Endometrial microvascular endothelial cells (primary cell): ENCODE measurements around the gene BRSK2. TPM values are rescaled to one million over a fixed set of nuclear protein-coding genes. Genes with fewer than 3 reads are reported as not detected.
"Not testable (repeated sequence)": the region's sequence is repeated elsewhere in the genome, so short reads cannot be mapped to it uniquely, and the experiment has no call there.

Source experiments
- in situ Hi-C: cut with HindIII; loops from 2 replicates; pipeline ENCODE4 v1.10.0; 2017; ENCODE audit warnings: low sequenced_read_pairs, low pct_unique_long_range_greater_than_20kb; ENCODE audit errors: inconsistent ontology term
- total RNA-seq: library from RNA; depleted of rRNA; stranded (reverse); fragments of >200 nt; gene quantifications from one replicate; pipeline ENCODE4 v1.2.3, GENCODE V29; 2015; ENCODE audit errors: inconsistent ontology term

BRSK2 gene
- total RNA-seq, 1 donor from 2014 or later: not detected

DNA sequence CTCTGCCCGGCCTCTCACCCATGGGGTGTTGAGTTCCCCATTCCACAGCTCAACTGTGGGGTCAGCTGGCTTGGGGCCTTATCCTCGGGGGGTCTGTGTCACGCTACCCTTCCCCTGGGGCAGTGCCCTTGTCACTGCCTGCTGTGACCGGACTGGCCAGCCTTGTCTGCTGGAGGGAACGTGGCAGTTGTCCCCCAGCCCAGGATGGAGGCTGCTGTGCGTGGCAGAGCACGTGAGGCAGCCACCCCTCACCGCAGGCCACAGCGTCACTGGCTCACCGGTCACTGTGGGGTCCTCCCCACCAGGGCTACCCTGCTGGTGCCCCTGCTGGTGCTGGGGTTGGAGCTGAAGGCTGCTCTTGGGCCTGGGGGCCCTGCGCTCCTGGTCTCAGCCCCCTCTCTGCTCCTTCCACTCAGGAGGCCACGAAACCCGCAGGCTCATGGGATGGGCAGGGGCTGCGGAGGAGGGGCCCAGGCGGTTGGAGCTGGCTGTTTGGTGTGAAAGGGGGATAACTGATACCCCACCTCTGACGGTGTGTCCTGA lies 13.4 kb downstream of the BRSK2 start:
- in situ Hi-C loops: no loop called here

DNA sequence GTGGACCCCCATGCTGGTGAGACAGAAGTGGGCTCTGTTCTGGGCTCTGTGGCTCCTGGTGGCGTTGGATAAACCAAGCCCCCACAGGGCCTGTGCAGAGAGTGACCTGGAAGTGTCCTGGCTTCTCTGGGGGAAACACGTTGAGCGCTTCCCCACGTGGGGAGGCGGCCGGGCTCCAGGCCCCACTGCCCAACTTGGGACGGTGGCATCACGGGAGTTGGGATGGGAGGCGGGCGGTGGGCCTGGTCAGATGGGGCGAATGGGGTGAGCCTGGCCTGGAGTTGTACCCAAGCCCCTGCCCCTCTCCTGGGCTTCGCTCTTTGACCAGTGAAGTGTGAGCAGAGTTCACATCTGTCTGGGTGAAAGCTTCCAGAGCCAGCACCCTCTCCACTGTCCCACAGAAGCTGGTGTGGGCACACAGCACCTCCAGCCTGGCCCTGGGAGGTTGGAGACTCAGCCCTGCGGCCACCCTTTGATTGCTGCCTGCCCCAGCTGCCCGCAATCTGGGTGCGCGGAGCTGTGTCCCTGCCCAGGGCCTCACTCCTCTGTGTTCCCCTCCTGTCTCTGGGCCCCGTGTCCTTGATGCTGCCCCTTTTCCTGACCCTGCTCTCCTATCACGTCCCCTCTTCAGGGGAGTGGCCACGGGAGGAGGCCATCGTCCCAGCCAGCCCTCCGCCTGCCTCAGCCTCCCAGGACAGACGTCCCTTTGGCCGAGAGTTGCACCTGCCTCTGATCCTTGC lies 14.2 kb downstream of the BRSK2 start:
- in situ Hi-C loops: no loop called here

DNA sequence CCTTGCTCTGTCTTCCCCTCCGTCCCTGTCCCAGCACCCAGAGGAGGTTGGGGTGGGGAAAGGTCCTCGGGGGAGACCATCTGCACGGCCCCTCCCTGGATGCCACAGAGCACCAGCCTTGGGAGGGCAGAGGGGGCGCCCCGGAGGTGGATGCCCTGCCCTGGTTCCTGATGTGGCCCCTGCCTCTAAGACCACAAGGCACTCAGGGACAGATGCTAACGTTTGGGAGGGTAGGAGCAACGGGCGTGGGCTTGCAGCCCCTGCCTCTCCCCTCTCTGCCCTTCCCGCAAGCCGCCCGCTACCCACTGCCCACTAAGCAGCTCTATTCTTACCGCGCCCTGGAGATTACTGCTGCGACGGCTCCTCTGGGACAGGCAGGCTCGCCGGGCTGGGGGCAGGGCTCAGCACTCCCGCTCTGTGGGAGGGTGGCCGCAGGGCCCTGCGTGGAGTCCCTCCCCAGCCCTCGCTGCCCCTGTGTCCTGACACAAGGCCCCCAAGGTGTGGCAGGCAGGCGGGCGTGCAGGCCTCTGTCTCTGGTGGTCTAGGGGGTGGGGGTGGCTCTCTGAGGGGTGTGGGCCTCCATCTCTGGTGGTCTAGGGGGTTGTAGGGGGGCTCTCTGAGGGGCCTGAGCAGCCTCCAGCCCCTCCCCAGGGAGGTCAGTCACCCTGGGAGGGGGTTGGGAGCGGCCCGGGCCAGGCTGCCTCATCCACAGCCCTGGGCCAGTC lies 14.9 kb downstream of the BRSK2 start:
- in situ Hi-C loops: no loop called here

- in situ Hi-C loops: no loop called here
Observed at GRCh38 chr11:1405186-1406020, 15.7 kb downstream of the BRSK2 start.

DNA sequence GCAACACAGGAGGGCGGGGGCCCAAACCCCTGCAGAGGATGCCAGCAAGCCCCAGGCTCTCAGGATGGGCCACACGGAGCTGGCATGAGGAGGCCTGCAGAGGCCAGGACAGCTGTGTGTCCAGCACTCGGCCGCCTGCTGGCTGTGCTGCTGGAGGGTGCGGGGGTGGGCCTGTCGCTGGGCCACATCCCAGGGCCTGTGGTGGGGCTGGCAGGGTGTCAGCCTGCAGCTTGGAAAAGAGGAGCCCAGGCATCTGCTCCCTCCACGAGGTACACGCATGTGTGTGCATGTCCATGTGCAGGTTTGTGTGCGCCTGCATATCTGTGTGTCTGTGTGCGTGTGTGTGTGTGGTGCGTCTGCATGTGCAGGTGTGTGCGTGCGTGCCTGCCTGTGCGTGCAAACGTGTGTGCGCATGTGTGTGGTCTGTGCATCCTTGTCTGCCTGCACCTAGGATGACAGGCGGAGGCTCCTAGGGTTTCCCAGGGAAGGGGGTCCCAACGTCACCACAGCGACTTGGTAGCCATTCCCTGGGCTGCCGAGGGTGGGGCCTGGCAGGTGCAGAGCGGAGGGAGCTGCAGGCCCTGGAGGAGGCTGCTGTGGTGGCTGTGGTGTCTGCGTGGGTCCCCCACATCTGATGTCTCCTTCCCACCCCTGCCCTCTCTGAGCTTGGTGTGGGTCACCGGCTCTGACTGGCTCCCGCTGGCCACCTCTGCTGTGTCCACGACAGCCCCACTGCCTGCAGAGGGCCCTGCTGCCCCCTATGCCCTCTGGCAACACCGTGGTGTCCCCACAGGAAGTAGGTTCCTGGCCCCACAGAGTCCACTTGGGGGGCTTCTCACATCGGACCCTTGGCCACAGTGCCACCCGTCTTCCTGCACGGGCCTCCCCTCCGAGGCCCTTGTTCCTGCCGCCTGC lies 17.1 kb downstream of the BRSK2 start:
- in situ Hi-C loops: no loop called here

DNA sequence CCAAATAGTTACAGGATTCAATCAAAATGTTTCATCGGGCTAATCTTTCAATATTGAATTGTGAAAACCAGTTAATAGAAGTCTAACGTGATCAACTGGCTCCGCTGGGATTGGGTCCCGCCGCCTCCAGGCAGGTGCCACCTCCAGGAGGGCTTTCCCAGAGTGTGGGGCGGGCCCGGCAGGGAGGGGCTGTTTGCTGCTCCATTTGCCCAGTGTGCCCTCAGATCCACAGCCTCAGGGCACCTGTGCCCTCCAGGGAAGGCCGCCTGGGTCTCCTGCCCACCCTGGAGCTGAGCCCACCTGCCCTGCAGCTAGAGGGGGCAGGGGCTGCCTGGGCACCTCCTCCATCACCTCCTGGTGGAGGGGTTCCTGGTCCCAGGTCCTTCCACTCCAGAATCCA lies 17.9 kb downstream of the BRSK2 start:
- in situ Hi-C loops: no loop called here

DNA sequence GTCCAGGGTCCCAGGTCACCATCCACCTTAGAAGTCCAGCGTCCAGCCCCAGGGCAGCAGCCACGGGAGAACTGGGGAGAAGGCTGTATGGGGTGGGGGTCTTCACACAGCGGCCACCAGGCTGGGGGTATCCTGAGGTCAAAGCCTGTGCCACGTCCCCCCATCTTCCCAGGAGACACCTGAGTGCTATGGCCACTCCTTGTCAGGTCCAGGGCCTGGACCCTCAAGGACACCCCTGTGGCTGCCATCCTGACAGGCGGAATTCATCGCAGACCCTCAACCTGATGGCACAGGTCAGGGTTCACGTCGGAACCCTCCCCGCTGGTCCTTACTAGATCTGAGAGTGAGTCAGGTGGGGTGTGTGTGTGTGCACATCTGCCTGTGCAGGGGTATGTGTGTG lies 18.6 kb downstream of the BRSK2 start:
- in situ Hi-C loops: no loop called here

GRCh38 chr11:1409108-1409851 lies 19.5 kb downstream of the BRSK2 start:
- in situ Hi-C loops: no loop called here

DNA sequence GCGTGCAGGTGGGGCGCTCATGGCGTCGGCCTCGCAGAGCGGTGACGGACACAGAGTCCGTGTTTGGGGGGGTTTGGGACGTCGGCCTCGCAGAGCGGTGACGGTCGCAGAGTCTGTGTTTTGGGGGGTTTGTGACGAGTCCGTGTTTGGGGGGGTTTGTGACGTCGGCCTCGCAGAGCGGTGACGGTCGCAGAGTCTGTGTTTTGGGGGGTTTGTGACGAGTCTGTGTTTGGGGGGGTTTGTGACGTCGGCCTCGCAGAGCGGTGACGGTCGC lies 20.1 kb downstream of the BRSK2 start:
- in situ Hi-C loops: not testable (repeated sequence)

DNA sequence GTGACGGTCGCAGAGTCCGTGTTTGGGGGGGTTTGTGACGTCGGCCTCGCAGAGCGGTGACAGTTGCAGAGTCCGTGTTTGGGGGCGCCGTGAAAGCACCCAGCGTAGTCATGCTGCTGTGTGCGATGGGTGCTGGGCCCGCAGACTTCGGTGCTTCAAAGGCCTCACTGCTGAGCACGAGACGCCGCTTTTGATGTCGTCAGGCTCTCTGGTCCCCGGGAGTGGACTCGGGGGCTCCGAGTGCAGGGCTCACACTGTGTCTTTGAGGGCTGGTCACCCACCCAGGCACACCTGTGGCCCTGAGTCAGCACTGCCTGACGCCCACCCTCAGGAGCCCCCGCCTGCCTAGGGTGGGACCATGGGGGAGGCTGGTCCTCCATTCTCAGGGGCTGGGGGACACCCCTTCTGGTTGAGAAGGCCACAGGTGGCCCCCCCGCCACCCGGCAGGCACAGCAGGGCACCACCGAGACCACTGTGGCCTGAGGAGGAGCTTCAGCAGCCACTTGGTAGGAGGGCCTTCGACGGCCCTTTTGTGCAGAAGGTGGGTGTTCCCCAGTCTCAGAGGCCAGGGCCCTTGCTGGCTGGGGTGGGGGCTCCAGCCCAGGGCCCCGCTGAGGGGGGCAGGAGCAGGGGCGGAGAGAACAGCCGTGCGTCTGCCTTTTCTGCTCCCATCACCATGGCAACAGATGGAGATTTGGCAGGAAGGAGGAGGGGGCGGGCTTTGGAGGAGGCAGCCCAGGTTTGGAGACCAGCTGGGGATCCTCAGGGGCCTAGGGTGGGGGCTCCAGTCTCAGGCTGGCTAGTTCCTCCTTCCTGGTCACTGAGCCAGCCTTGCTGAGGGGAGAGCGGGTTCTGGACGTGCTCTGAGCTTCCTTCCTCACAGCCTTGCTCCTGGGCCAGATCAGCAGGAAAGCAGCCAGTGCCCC lies 20.9 kb downstream of the BRSK2 start:
- in situ Hi-C loops: no loop called here

DNA sequence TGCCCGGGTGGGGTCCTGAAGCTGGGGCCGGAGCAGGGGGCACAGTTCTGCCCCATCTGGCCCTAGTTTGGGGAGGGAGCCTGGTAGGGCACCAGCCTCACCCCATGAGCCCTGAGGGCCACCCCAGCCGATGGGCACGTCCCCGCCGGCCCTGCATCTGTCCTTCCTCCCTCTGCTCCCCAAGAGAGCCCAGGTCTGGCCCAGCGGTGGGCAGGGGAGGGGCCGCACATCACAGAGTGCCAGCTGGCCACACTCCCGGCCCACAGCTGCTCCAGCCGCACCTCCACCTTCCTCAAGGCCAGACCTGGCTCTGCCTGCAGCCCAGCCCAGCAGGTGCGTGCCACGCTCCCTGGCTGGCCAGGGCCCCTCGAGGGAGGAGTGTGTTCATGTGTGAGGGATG lies 21.6 kb downstream of the BRSK2 start:
- in situ Hi-C loops: no loop called here

- in situ Hi-C loops: not testable (repeated sequence)
Observed at GRCh38 chr11:1411739-1412138, 22.0 kb downstream of the BRSK2 start.

GRCh38 chr11:1412377-1413095 lies 22.8 kb downstream of the BRSK2 start:
- in situ Hi-C loops: no loop called here

GRCh38 chr11:1414650-1415049 lies 24.9 kb downstream of the BRSK2 start:
- in situ Hi-C loops: no loop called here

DNA sequence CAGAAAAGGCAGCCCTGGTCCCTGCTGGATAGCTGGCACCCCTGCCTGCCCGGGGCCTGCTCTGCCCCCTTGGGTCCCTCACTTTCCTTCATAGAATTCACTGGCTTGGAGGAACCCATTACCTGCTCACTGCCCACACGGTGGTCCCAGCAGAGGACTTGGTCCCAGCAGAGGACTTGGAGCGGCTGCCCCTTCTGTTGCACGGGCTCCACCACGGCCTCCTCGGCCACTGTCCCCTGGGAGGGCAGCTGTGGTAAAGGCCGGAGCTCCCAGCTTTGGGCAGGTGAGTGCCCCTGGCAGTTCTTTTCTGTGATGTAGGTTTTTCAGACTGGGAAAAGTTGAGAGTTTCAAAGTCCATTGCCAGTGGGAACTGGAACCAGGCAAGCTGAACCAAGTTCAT lies 25.9 kb downstream of the BRSK2 start:
- in situ Hi-C loops: no loop called here

- in situ Hi-C loops: not testable (repeated sequence)
Observed at GRCh38 chr11:1418192-1418795, 28.6 kb downstream of the BRSK2 start.
